ENCODE results near the gene CD163L1.
A peak's percentile ranks its signal among the peaks of the same experiment; 100 is the strongest.

Gene CD163L1

DNA sequence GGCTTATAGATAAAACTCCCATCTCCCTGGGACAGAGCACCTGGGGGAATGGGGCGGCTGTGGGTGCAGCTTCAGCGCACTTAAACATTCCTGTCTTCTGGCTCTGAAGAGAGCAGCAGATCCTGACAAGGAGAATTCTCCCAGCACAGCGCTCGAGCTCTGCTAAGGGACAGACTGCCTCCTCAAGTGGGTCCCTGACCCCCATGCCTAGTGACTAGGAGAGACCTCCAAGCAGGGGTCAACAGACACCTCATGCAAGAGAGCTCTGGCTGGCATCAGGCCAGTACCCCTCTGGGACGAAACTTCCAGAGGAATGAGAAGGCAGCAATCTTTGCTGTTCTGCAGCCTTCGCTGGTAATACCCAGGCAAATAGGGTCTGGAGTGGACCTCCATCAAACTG is 28.1 kb upstream of the CD163L1 start:
- H3K9me3 ChIP-seq: no peaks in the 10 kb centered on the region
- DNase-seq: no peak
- H3K27me3 ChIP-seq: peaks cover 5% of the 10 kb centered on the region
- H3K4me1 ChIP-seq: no peaks in the 10 kb centered on the region
- no peaks in the 10 kb centered on the region for H3K36me3 ChIP-seq
- TF ChIP-seq, protein P1, sequence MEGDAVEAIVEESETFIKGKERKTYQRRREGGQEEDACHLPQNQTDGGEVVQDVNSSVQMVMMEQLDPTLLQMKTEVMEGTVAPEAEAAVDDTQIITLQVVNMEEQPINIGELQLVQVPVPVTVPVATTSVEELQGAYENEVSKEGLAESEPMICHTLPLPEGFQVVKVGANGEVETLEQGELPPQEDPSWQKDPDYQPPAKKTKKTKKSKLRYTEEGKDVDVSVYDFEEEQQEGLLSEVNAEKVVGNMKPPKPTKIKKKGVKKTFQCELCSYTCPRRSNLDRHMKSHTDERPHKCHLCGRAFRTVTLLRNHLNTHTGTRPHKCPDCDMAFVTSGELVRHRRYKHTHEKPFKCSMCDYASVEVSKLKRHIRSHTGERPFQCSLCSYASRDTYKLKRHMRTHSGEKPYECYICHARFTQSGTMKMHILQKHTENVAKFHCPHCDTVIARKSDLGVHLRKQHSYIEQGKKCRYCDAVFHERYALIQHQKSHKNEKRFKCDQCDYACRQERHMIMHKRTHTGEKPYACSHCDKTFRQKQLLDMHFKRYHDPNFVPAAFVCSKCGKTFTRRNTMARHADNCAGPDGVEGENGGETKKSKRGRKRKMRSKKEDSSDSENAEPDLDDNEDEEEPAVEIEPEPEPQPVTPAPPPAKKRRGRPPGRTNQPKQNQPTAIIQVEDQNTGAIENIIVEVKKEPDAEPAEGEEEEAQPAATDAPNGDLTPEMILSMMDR (IDR thresholded peaks at IDR 0.05; ENCODE audit: low read depth, low read length): no peak
- H3K4me3 ChIP-seq (ENCODE audit: low read depth, low read length): no peak overlapping the region

DNA sequence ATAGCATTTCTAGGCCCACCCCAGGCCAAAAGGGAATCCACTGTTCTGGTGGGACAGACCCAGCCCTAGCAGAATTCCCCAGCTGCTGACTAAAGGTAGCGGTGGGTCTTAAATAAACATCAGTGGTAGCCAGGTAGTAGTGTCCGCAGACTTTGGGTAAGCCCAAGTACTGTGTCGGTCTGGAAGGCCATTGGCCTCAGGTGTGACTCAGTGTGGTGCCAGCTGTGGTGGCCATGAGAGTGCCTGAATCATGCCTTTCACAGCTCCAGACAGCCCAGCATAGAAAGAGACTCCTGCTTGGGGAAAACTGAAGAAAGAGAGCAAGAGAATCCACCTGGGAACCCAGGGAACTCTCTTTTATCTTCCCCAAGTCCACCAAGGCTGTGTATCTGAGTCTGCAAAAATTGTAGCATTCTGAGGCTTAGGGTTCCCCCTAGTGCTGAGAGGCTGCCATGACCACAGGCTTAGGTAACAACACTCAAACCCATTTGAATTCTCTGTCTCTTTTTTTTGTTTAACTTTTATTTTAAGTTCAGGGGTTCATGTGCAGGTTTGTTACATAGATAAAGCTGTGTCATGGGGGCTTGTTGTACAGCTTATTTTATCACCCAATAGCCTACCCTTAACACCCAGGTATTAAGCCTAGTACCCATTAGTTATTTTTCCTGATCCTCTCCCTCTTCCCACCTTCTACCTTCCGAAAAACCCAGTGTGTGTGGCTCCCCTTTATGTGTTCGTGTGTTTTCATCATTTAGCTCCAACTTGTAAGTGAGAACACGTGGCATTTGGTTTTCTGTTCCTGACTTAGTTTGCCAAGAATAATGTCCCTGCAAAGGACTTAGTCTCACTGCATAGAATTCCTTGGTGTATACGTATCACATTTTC is 16.7 kb upstream of the CD163L1 start:
- H3K27me3 ChIP-seq: peaks cover 2% of the 10 kb centered on the region
- peak; percentile 58 for DNase-seq
- no peaks in the 10 kb centered on the region for H3K36me3 ChIP-seq
- H3K4me3 ChIP-seq (ENCODE audit: low read depth, low read length): no peak overlapping the region
- TF ChIP-seq, protein P1 (IDR thresholded peaks at IDR 0.05; ENCODE audit: low read depth, low read length): peak; percentile 96
- H3K9me3 ChIP-seq: no peaks in the 10 kb centered on the region
- H3K4me1 ChIP-seq: no peaks in the 10 kb centered on the region

- Histone ChIP-seq H3K4me3 (ENCODE audit: low read depth, low read length) (no peak overlapping the region), H3K27me3 (peaks cover 2% of the 10 kb centered on the region; the same call in 1 of the 2 replicates), H3K9me3 (no peaks in the 10 kb centered on the region), H3K4me1 (no peaks in the 10 kb centered on the region), H3K36me3 (no peaks in the 10 kb centered on the region)
- DNase-seq: no peak
- TF ChIP-seq, protein P1 (IDR thresholded peaks at IDR 0.05; ENCODE audit: low read depth, low read length): no peak
Observed at GRCh38 chr12:7459973-7460372, 16.0 kb upstream of the CD163L1 start.

GRCh38 chr12:7451756-7452155 is 7.8 kb upstream of the CD163L1 start:
- H3K36me3 ChIP-seq: no peaks in the 10 kb centered on the region
- no peak overlapping the region for H3K4me3 ChIP-seq (ENCODE audit: low read depth, low read length)
- peaks cover 3% of the 10 kb centered on the region for H3K27me3 ChIP-seq
- H3K9me3 ChIP-seq: no peaks in the 10 kb centered on the region
- TF ChIP-seq, protein P1 (IDR thresholded peaks at IDR 0.05; ENCODE audit: low read depth, low read length): no peak
- DNase-seq: no peak
- H3K4me1 ChIP-seq: no peaks in the 10 kb centered on the region

GRCh38 chr12:7450667-7451066 is 6.7 kb upstream of the CD163L1 start:
- no peak for DNase-seq
- TF ChIP-seq, protein P1 (IDR thresholded peaks at IDR 0.05; ENCODE audit: low read depth, low read length): no peak
- H3K9me3 ChIP-seq: no peaks in the 10 kb centered on the region
- no peak overlapping the region for H3K4me3 ChIP-seq (ENCODE audit: low read depth, low read length)
- peaks cover 3% of the 10 kb centered on the region for H3K27me3 ChIP-seq
- no peaks in the 10 kb centered on the region for H3K36me3 ChIP-seq
- H3K4me1 ChIP-seq: no peaks in the 10 kb centered on the region

- Histone ChIP-seq H3K36me3 (no peaks in the 10 kb centered on the region), H3K9me3 (no peaks in the 10 kb centered on the region), H3K4me1 (no peaks in the 10 kb centered on the region), H3K4me3 (ENCODE audit: low read depth, low read length) (no peak overlapping the region), H3K27me3 (no peaks in the 10 kb centered on the region; the same call in none of the 2 replicates)
- DNase-seq: no peak
- TF ChIP-seq, protein P1 (IDR thresholded peaks at IDR 0.05; ENCODE audit: low read depth, low read length): no peak
Observed at GRCh38 chr12:7448099-7448498, 4.1 kb upstream of the CD163L1 start.

Data from BE2C (cell line).